Peyer's patch (tissue), 4 donors: ENCODE measurements around the gene CTSL.

Experiments
- POLR2A ChIP-seq, 2 donors: fragments of 450-650 bp; IDR thresholded peaks; one replicate each; pipeline ENCODE4 v1.5.1; 2017; ENCODE audit warnings: antibody characterized with exemption in 2 of 2, mild to moderate bottlenecking in 2 of 2, moderate library complexity in 2 of 2
- TF ChIP-seq, protein P1 (sequence below), 6 experiments: fragments of 450-650 bp in 4 of 6; fragments of 200-600 bp in 2 of 6; sonication (generic) in 1 of 6; IDR thresholded peaks; one replicate each; pipeline ENCODE4 v1.5.1; 2017 to 2019; ENCODE audit warnings: antibody characterized with exemption in 6 of 6, mild to moderate bottlenecking in 3 of 6, moderate library complexity in 1 of 6

- TF ChIP-seq, protein P1, sequence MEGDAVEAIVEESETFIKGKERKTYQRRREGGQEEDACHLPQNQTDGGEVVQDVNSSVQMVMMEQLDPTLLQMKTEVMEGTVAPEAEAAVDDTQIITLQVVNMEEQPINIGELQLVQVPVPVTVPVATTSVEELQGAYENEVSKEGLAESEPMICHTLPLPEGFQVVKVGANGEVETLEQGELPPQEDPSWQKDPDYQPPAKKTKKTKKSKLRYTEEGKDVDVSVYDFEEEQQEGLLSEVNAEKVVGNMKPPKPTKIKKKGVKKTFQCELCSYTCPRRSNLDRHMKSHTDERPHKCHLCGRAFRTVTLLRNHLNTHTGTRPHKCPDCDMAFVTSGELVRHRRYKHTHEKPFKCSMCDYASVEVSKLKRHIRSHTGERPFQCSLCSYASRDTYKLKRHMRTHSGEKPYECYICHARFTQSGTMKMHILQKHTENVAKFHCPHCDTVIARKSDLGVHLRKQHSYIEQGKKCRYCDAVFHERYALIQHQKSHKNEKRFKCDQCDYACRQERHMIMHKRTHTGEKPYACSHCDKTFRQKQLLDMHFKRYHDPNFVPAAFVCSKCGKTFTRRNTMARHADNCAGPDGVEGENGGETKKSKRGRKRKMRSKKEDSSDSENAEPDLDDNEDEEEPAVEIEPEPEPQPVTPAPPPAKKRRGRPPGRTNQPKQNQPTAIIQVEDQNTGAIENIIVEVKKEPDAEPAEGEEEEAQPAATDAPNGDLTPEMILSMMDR (IDR thresholded peaks at IDR 0.05): no peak
- no peak for TF ChIP-seq POLR2A (IDR thresholded peaks at IDR 0.05)
Measured at GRCh38 chr9:87704342-87704741, 21.6 kb upstream of the CTSL start.
